Natural killer cell treated with Interleukin-12 subunit alpha and Interleukin-12 subunit beta and Interleukin-15 and Interleukin-18, amount 100 ng/mL, for 72 hours (primary cell): ENCODE data around the gene P3H2. TPM values are rescaled to one million over a fixed set of nuclear protein-coding genes. Genes with fewer than 3 reads are reported as not detected.

Experiments
- ATAC-seq, 2 donors: fragments of 150-1000 bp; cut with Tn5 transposase in 1 of 2; sonication (Bioruptor Pico), chemical (Tn5 transposase) in 1 of 2; 2 replicates each; pipeline ENCODE4 v1.10.0; 2021
- DNase-seq: peaks from one replicate; pipeline ENCODE4 v3.0.0; 2022; ENCODE audit warnings: low spot score
- H3K27ac Mint-ChIP-seq, 2 donors: 1 replicate in 1 of 2; 2 replicates in 1 of 2; pipeline ENCODE4 v1.8.0; 2022; ENCODE audit warnings: mixed read lengths in 2 of 2, mild to moderate bottlenecking in 1 of 2, moderate library complexity in 1 of 2
- H3K27me3 Mint-ChIP-seq, 2 donors: 1 replicate in 1 of 2; 2 replicates in 1 of 2; pipeline ENCODE4 v1.8.0; 2022; ENCODE audit warnings: mixed read lengths in 2 of 2
- H3K36me3 Mint-ChIP-seq: one replicate; pipeline ENCODE4 v1.8.0; 2022; ENCODE audit warnings: mixed read lengths
- H3K4me1 Mint-ChIP-seq, 2 donors: 1 replicate in 1 of 2; 2 replicates in 1 of 2; pipeline ENCODE4 v1.8.0; 2022; ENCODE audit warnings: low read depth in 2 of 2, mixed read lengths in 2 of 2, mild to moderate bottlenecking in 1 of 2
- H3K4me3 Mint-ChIP-seq: one replicate; pipeline ENCODE4 v1.8.0; 2022; ENCODE audit warnings: mixed read lengths
- H3K9me3 Mint-ChIP-seq: 2 replicates; pipeline ENCODE4 v1.8.0; 2022; ENCODE audit warnings: mixed read lengths
- total RNA-seq, 2 donors: library from RNA; stranded (reverse); gene quantifications; one replicate each; pipeline ENCODE4 v1.2.3, GENCODE V29; 2022

The P3H2 gene
- total RNA-seq, 2 donors from 2014 or later: not detected

DNA sequence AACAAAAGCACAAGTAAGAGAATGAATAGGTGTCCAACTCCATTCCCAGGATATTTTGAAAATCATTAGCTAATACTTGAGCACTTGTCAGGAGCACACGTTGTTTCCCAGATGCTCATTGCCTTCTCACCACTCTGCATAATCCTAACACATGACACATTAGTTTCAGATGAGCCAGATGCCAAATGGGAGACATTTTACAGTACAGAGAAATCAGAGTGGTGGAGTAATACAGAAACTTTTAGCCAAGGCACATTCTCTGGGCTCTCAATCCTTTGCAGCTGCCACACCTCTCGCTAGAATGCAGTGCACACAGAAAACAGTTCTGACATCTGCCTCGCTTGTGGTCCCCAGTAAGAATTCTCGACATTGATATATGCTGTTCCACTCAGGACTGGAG is 76.6 kb downstream of the P3H2 start:
- Mint-ChIP-seq H3K4me3 (no peak overlapping the region), H3K9me3 (no peaks in the 10 kb centered on the region), H3K27me3 (peaks cover 0 to 4% of the 10 kb centered on the region in 2 donors), H3K4me1 (no peaks in the 10 kb centered on the region), H3K27ac (no peak overlapping the region), H3K36me3 (no peaks in the 10 kb centered on the region)
- ATAC-seq: no peak
- DNase-seq: no peak

DNA sequence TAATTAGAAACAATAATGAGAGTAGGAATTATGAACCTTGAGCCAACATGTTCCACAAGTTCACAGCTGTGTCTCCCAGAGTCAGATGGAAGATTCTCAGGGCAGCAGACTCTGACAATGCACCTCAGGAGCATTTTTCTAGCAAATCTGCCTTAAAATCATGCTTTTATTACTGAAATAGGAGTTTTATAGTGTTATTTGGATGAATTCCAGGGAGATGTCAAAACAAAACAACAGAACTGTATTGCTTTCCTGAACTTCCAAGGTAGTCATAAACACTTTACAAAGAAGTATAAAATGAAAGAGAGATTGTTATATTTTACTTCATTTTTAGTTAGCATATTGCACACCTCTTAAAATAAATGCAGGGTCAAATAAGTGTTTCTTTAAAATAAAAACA is 77.0 kb downstream of the P3H2 start:
- Mint-ChIP-seq H3K27me3 (peaks cover 0 to 2% of the 10 kb centered on the region in 2 donors), H3K9me3 (no peaks in the 10 kb centered on the region), H3K27ac (no peak overlapping the region), H3K36me3 (no peaks in the 10 kb centered on the region), H3K4me1 (no peaks in the 10 kb centered on the region), H3K4me3 (no peak overlapping the region)
- DNase-seq: no peak
- ATAC-seq: no peak

DNA sequence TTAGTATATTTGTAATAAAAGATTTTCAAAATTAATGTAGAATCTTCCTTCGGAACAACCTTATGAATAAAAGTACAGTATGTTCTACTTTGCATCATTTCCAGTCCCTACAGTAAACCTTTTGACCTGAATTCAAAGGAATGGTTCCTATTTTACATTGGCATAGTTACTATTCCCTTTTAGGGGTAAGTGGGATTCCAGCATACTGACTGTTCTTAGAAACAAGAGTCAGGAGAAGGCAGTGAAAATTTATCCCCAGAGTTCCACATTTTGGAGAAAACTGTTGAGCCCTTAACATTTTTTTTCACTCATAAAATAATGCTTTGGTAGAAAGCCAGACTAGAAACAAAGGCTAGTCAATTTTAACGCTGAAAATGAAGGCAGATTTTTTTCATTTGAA is 78.1 kb downstream of the P3H2 start:
- ATAC-seq (no peak), DNase-seq (no peak)
- no peaks in the 10 kb centered on the region for H3K4me1 Mint-ChIP-seq
- H3K9me3 Mint-ChIP-seq: no peaks in the 10 kb centered on the region
- no peak overlapping the region for H3K27ac Mint-ChIP-seq
- no peaks in the 10 kb centered on the region for H3K36me3 Mint-ChIP-seq
- no peak overlapping the region for H3K4me3 Mint-ChIP-seq
- peaks cover 0 to 2% of the 10 kb centered on the region in 2 donors for H3K27me3 Mint-ChIP-seq

DNA sequence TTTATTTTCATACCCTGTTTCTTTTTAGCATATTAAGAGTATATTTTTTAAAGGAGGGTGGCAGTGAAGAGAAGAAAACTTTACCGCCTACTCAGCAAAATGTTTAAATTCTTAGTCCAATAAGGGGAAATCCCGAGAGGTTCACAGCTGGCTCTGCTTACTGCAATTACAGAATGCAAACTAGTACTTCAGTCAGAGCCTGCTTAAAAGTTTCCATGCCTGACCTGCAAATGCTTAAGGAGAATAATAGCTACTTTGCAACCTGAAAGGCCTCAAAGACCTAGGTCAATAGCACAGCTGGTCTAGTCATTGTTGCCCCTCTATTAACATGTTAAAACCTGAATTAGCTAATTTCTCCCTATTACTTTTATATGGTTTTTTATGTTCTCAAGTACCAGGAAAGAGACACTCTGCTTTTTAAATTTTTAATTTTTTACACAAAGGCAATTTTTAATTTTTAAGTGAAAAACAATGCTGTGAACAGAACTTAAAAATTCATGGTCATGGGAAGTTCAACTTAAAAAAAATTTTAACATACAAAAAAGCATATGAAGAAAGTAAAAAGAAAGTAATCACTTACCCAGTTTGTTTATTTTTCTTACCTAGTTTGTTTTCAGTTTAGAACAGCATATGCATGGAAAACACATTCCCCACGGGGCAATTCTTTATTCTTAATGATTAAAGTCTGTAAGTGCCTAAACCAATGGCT is 79.2 kb downstream of the P3H2 start:
- ATAC-seq: no peak
- H3K4me1 Mint-ChIP-seq: no peaks in the 10 kb centered on the region
- no peak overlapping the region for H3K4me3 Mint-ChIP-seq
- H3K36me3 Mint-ChIP-seq: no peaks in the 10 kb centered on the region
- H3K9me3 Mint-ChIP-seq: no peaks in the 10 kb centered on the region
- H3K27ac Mint-ChIP-seq: no peak overlapping the region
- DNase-seq: no peak
- no peaks in the 10 kb centered on the region for H3K27me3 Mint-ChIP-seq

DNA sequence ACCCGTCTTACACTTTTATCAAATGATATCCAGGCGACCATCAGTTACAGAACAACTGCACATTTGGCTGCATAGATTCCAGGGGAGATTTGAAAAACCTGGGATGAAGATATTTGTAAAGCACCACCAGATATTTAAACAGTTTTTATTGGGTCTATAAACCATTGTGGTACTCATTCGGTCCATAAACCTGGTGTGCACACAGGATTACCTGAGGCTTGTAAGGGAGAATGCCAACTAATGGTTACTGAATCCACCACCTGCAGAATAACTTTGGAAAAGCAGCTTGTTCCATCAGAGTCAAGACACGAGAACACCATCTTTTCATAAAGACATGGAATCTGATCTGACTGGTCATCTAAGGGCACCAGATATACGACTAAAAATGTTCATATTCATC is 80.6 kb downstream of the P3H2 start:
- no peak for DNase-seq
- Mint-ChIP-seq H3K9me3 (no peaks in the 10 kb centered on the region), H3K27ac (no peak overlapping the region), H3K4me3 (no peak overlapping the region), H3K27me3 (peaks cover 2 to 8% of the 10 kb centered on the region in 2 donors), H3K4me1 (no peaks in the 10 kb centered on the region), H3K36me3 (no peaks in the 10 kb centered on the region)
- ATAC-seq: no peak

DNA sequence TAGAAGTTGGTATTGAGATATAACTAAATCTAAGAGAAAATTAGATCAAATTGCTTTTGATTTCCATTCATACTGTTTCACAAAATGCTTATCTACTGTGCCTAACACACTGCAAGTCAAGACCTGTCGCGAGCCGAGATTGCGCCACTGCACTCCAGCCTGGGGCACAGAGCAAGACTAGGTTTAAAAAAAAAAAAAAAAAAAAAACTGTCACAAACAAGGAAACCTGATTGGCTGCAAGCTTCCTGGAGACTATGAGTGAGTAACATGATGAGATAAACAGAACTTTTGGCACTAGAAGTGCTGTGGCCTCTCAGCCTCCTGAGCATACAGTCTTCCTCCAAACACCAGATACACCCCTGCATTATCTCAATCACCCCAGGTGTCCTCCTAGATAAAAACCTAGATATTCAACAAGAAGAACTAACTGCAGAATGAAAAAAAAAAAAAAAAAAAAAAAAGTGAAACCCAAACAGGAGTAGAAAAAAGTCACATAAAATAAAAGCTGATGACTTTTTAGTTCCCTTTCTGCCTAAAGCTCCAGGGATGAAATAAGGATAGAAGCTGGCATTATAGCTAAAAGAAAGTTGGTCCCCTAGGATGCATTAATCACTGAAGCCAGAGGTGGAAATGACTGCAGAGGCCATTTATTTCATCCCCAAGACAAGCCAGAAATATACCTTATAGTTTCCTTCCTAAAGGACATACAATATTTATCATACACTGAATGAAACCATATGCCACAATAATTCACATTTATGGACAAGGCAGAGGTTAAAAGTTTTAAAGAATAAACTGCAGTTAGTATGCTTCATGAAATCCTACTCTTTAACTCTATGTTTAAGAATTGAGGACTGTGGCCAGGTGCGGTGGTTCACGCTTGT is 82.4 kb downstream of the P3H2 start:
- H3K9me3 Mint-ChIP-seq: no peaks in the 10 kb centered on the region
- H3K4me3 Mint-ChIP-seq: no peak overlapping the region
- ATAC-seq (no peak), DNase-seq (no peak)
- no peaks in the 10 kb centered on the region for H3K4me1 Mint-ChIP-seq
- peaks cover 2 to 8% of the 10 kb centered on the region in 2 donors for H3K27me3 Mint-ChIP-seq
- H3K27ac Mint-ChIP-seq: no peak overlapping the region
- H3K36me3 Mint-ChIP-seq: no peaks in the 10 kb centered on the region

DNA sequence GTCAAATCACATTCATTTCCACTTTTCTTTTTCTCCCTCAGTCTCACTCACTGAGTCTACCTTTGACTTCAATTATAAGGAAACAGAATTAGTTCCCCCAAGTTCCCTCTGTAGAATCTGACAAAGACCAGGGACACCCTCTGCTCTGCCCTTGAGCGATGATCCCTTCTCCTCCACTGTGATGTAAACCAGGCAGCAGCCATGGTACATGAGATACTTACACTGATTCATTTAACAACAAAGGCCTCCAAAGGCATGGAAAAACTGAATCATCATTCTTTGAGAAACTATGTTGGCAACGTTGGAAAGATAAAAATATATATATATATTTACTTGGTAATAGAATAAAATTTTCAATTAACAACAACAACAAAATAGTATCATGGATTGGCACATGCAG is 84.1 kb downstream of the P3H2 start:
- ATAC-seq (no peak), DNase-seq (no peak)
- Mint-ChIP-seq H3K36me3 (no peaks in the 10 kb centered on the region), H3K4me3 (no peak overlapping the region), H3K27me3 (peaks cover 2 to 8% of the 10 kb centered on the region in 2 donors), H3K9me3 (no peaks in the 10 kb centered on the region), H3K27ac (no peak overlapping the region), H3K4me1 (no peaks in the 10 kb centered on the region)

DNA sequence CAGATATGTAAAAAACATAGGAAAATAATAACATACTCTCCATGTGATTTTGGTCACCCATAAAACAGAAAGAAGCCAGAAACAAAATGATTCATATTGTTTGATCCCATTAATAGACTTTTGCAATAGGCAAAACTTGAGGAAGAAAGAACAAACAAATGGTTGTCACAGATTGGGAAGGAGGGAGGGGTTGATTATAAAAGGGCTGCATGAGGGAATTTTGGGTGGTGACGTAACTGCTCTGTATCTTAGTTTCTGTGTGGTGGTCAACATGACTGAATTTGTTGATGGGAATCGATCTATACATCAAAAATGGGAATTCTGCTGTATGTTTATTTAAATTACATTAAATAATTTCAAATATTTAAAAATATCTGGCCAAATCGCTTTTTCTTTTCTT is 86.3 kb downstream of the P3H2 start:
- DNase-seq (no peak), ATAC-seq (no peak)
- no peak overlapping the region for H3K4me3 Mint-ChIP-seq
- H3K36me3 Mint-ChIP-seq: no peaks in the 10 kb centered on the region
- no peaks in the 10 kb centered on the region for H3K9me3 Mint-ChIP-seq
- H3K4me1 Mint-ChIP-seq: no peaks in the 10 kb centered on the region
- H3K27me3 Mint-ChIP-seq: peaks cover 2 to 8% of the 10 kb centered on the region in 2 donors
- no peak overlapping the region for H3K27ac Mint-ChIP-seq

DNA sequence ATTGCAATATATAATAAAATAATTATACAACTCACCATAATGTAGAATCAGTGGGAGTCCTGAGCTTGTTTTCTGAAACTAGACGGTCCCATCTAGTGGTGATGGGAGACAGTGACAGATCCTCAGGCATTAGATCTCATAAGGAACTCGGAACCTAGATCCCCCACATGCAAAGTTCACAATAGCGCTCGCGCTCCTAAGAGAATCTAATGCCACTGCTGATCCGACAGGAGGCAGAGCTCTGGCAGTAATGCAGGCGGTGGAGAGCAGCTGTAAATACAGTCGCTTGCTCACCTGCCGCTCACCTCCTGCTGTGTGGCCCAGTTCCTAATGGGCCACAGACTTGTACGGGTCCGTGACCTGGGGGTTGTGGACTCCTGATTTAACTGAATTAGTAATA is 87.8 kb downstream of the P3H2 start:
- H3K36me3 Mint-ChIP-seq: no peaks in the 10 kb centered on the region
- ATAC-seq (no peak), DNase-seq (no peak)
- H3K27me3 Mint-ChIP-seq: peaks cover 2 to 8% of the 10 kb centered on the region in 2 donors
- no peaks in the 10 kb centered on the region for H3K4me1 Mint-ChIP-seq
- no peak overlapping the region for H3K27ac Mint-ChIP-seq
- H3K9me3 Mint-ChIP-seq: no peaks in the 10 kb centered on the region
- no peak overlapping the region for H3K4me3 Mint-ChIP-seq

DNA sequence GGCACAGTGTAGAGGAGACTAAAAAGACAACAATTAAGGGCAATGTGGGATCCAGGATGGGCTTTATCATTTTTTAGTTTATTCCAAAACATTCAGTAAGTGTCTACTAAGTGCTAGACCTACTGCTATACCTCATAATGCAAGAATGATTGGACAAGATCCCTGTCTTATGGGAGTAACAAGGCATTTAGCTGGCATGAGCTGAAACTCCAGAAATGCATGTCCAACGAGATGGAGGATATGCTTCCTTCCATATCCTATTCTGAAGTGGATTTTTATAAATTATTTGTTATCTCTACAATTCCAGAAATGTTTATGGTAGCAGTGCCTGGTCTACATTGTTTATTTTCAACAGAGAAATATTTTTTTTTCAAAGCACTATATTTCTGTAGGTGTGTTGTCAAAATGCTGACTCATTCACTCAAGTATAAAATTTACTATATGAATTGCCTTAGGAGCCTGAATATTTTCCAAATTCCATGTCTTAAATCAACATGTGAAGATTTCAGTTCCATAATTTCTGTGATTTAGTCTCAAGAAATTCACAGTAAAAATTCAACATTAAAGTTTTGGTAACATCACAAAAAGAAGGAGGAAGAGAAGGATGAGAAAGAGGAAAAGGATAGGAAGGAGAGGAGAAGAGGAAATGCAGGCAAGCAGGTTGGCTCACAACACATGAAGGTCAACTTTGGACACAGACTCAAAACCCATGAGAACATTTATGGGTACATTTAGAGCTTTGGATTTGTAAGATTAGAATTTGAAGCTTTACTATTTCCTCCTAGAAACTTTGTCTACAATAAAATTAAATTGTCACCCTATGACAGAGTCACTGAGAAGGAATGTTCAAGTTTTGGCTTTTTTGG is 88.6 kb downstream of the P3H2 start:
- H3K9me3 Mint-ChIP-seq: no peaks in the 10 kb centered on the region

DNA sequence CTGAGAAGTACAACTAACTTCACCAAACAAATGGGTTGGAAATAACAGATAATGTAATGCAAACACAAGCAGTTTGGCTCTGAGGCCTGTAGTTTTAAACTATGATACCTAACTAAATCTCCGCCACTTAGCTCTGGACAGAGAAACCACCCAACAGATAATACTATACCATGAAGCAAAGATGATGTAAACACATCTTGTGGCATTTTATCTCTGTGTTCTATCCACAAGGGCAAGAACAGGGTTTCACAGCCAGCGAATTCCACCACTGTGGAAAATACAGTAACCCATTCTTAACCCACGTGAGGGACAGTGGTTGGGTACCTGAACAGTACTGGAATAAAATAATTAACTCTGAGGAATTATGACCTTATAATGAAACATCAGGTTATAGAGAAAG is 93.6 kb downstream of the P3H2 start:
- Mint-ChIP-seq H3K36me3 (no peaks in the 10 kb centered on the region), H3K4me3 (no peak overlapping the region), H3K4me1 (no peaks in the 10 kb centered on the region), H3K9me3 (no peaks in the 10 kb centered on the region), H3K27me3 (no peaks in the 10 kb centered on the region), H3K27ac (no peak overlapping the region)
- ATAC-seq (no peak), DNase-seq (no peak)

More for the DNA sequence above, 88.6 kb downstream of the P3H2 start:
- H3K36me3 Mint-ChIP-seq: no peaks in the 10 kb centered on the region
- no peak for DNase-seq
- peaks cover 2 to 8% of the 10 kb centered on the region in 2 donors for H3K27me3 Mint-ChIP-seq
- H3K4me1 Mint-ChIP-seq: no peaks in the 10 kb centered on the region
- ATAC-seq: no peak
- no peak overlapping the region for H3K4me3 Mint-ChIP-seq
- no peak overlapping the region for H3K27ac Mint-ChIP-seq

DNA sequence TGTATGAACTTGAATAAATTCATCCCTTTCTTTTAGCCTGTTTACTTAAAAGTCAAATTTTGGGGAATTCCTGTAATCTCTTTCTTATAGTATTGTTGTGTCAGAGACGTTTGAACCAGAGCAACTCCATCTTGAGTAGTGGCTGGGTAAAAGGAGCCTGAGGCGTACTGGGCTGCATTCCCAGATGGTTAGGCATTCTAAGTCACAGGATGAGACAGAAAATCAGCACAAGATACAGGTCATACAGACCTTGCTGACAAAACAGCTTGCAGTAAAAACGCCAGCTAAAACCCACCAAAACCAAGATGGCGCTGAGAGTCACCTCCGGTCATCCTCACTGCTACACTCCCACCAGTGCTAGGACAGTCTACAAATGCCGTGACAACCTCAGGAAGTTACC is 94.5 kb downstream of the P3H2 start:
- H3K9me3 Mint-ChIP-seq: no peaks in the 10 kb centered on the region
- peaks cover 0 to 3% of the 10 kb centered on the region in 2 donors for H3K27me3 Mint-ChIP-seq
- no peak overlapping the region for H3K27ac Mint-ChIP-seq
- no peak overlapping the region for H3K4me3 Mint-ChIP-seq
- DNase-seq: no peak
- no peaks in the 10 kb centered on the region for H3K4me1 Mint-ChIP-seq
- ATAC-seq: no peak
- H3K36me3 Mint-ChIP-seq: no peaks in the 10 kb centered on the region

DNA sequence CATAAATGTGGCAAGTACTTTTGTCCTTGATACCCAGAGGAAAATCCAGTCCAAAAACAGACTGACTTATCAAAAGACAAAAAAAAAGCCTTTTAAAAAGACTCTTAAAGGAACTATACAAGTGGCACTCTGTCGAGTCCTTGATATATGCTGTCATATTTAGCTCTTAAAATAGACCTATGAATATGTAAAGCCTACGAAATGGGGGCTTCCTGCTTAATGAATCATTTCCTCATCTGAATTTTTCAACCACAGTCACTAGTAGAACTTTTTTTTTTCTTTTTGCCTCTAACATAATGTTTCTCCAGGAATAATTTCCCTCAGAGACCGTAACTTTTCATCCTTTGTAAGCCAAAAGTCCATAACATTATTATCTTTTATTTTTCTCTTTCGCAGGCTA is 95.8 kb downstream of the P3H2 start:
- Mint-ChIP-seq H3K36me3 (no peaks in the 10 kb centered on the region), H3K27ac (no peak overlapping the region), H3K27me3 (peaks cover 0 to 3% of the 10 kb centered on the region in 2 donors), H3K4me1 (no peaks in the 10 kb centered on the region), H3K9me3 (no peaks in the 10 kb centered on the region), H3K4me3 (no peak overlapping the region)
- no peak for ATAC-seq
- no peak for DNase-seq

DNA sequence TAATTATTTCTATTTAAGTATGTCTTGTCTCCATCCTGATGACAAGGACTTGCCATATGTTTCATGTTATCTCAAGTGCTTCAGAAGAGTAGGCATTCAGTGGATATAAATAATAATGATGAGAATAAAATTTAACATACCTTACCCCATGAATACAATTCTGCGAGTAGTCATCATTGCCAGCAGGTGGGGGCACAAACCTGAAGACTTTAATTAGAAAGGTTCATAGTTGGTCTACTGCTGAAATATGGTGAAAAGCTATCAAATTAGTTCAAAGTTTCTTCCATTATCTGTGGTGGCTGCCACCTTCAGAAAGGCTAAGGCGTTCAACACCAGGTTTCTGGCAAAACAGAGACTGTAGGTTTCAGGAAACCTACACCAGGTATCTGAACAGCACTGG is 100.9 kb downstream of the P3H2 start:
- no peaks in the 10 kb centered on the region for H3K36me3 Mint-ChIP-seq
- H3K27ac Mint-ChIP-seq: no peak overlapping the region
- H3K27me3 Mint-ChIP-seq: peaks cover 0 to 5% of the 10 kb centered on the region in 2 donors
- ATAC-seq (no peak), DNase-seq (no peak)
- H3K4me1 Mint-ChIP-seq: no peaks in the 10 kb centered on the region
- H3K4me3 Mint-ChIP-seq: no peak overlapping the region
- no peaks in the 10 kb centered on the region for H3K9me3 Mint-ChIP-seq
